ENCODE results near the gene KANSL2. TPM values are rescaled to one million over a fixed set of nuclear protein-coding genes. Genes with fewer than 3 reads are reported as not detected.

The KANSL2 gene
- total and polyA plus RNA-seq, 9 of the 15 experiments (the other 6 are each of a cell fraction or from before 2014, with no cell fraction given), result 41.1 to 89.8 (median 55.4) TPM

DNA sequence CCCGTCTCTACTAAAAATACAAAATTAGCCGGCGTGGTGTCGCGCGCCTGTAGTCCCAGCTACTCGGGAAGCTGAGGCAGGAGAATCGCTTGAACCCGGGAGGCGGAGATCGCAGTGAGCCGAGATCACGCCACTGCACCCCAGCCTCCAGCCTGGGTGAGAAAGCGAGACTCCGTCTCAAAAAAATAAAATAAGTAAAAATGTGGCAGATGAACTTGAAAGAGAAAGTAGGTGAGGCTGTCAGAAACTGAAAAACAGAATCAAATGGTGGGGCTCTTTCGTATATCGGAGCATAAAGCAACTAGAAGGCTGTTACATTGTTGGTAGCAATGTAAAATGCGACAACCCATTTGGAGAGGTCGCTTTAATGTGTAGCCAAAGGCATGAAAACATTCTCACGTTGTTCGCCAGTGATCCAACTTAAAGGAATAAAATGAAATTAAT lies 35.2 kb upstream of the KANSL2 start (continued):
- TF ChIP-seq, protein P1, sequence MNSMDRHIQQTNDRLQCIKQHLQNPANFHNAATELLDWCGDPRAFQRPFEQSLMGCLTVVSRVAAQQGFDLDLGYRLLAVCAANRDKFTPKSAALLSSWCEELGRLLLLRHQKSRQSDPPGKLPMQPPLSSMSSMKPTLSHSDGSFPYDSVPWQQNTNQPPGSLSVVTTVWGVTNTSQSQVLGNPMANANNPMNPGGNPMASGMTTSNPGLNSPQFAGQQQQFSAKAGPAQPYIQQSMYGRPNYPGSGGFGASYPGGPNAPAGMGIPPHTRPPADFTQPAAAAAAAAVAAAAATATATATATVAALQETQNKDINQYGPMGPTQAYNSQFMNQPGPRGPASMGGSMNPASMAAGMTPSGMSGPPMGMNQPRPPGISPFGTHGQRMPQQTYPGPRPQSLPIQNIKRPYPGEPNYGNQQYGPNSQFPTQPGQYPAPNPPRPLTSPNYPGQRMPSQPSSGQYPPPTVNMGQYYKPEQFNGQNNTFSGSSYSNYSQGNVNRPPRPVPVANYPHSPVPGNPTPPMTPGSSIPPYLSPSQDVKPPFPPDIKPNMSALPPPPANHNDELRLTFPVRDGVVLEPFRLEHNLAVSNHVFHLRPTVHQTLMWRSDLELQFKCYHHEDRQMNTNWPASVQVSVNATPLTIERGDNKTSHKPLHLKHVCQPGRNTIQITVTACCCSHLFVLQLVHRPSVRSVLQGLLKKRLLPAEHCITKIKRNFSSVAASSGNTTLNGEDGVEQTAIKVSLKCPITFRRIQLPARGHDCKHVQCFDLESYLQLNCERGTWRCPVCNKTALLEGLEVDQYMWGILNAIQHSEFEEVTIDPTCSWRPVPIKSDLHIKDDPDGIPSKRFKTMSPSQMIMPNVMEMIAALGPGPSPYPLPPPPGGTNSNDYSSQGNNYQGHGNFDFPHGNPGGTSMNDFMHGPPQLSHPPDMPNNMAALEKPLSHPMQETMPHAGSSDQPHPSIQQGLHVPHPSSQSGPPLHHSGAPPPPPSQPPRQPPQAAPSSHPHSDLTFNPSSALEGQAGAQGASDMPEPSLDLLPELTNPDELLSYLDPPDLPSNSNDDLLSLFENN (IDR thresholded peaks at IDR 0.05; ENCODE audit: low read depth in 2 of 2, low read length in 2 of 2), result no peak
- TF ChIP-seq CHD4 (IDR thresholded peaks at IDR 0.05; ENCODE audit: insufficient read depth, insufficient replicate concordance, low read depth, low read length, poor library complexity, severe bottlenecking) (peak; percentile 57), ZNF589 (CRISPR knock-in tag; IDR thresholded peaks at IDR 0.05; ENCODE audit: low read depth) (no peak), ZFPM2 (CRISPR knock-in tag; IDR thresholded peaks at IDR 0.05) (no peak), DMBX1 (CRISPR knock-in tag; IDR thresholded peaks at IDR 0.05; ENCODE audit: borderline replicate concordance) (0 out of 2 replicates have a peak, but pooled peaks have one; percentile 0), NBN (IDR thresholded peaks at IDR 0.05; ENCODE audit: low read depth) (peak; percentile 21; the same call in 1 of the 2 replicates), MIER1 (IDR thresholded peaks at IDR 0.05; ENCODE audit: low read depth) (0 out of 2 replicates have a peak, but pooled peaks have one; percentile 54), TAF7 (tag; IDR thresholded peaks at IDR 0.05) (peak; percentile 55), RCOR1 (IDR thresholded peaks at IDR 0.05; ENCODE audit: borderline replicate concordance in 1 of 2, low read depth in 2 of 2, low read length in 2 of 2) (no peak; a peak in 1 of 4 replicates), MEIS2 (IDR thresholded peaks at IDR 0.05; ENCODE audit: partially characterized antibody) (no peak), HDAC2 (IDR thresholded peaks at IDR 0.05) (peak; percentile 8; the same call in 1 of the 2 replicates), CSDE1 (IDR thresholded peaks at IDR 0.05) (0 out of 4 replicates have a peak, but pooled peaks of 1 of the 2 experiments have one; percentile 24), CEBPG (CRISPR knock-in tag; IDR thresholded peaks at IDR 0.05) (no peak), CEBPG (tag; conservative IDR thresholded peaks at IDR 0.05 in 1 of 2, IDR thresholded peaks at IDR 0.05 in 1 of 2) (peak; percentile 68 to 85)
- TF ChIP-seq, protein P2, sequence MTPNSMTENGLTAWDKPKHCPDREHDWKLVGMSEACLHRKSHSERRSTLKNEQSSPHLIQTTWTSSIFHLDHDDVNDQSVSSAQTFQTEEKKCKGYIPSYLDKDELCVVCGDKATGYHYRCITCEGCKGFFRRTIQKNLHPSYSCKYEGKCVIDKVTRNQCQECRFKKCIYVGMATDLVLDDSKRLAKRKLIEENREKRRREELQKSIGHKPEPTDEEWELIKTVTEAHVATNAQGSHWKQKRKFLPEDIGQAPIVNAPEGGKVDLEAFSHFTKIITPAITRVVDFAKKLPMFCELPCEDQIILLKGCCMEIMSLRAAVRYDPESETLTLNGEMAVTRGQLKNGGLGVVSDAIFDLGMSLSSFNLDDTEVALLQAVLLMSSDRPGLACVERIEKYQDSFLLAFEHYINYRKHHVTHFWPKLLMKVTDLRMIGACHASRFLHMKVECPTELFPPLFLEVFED (CRISPR knock-in tag; conservative IDR thresholded peaks at IDR 0.05), result peak; percentile 80; the same call in 1 of the 2 replicates
- TF ChIP-seq, protein P3, sequence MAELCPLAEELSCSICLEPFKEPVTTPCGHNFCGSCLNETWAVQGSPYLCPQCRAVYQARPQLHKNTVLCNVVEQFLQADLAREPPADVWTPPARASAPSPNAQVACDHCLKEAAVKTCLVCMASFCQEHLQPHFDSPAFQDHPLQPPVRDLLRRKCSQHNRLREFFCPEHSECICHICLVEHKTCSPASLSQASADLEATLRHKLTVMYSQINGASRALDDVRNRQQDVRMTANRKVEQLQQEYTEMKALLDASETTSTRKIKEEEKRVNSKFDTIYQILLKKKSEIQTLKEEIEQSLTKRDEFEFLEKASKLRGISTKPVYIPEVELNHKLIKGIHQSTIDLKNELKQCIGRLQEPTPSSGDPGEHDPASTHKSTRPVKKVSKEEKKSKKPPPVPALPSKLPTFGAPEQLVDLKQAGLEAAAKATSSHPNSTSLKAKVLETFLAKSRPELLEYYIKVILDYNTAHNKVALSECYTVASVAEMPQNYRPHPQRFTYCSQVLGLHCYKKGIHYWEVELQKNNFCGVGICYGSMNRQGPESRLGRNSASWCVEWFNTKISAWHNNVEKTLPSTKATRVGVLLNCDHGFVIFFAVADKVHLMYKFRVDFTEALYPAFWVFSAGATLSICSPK (IDR thresholded peaks at IDR 0.05; ENCODE audit: borderline replicate concordance), result peak; percentile 50; the same call in 1 of the 2 replicates
- TF ChIP-seq, protein P4, sequence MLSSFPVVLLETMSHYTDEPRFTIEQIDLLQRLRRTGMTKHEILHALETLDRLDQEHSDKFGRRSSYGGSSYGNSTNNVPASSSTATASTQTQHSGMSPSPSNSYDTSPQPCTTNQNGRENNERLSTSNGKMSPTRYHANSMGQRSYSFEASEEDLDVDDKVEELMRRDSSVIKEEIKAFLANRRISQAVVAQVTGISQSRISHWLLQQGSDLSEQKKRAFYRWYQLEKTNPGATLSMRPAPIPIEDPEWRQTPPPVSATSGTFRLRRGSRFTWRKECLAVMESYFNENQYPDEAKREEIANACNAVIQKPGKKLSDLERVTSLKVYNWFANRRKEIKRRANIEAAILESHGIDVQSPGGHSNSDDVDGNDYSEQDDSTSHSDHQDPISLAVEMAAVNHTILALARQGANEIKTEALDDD (IDR thresholded peaks at IDR 0.05), result no peak

All from K562 (cell line).